D721Med (cell line): Measurements from ENCODE around the gene MYLK3.
"Not testable (repeated sequence)": the region's sequence is repeated elsewhere in the genome, so short reads cannot be mapped to it uniquely, and the experiment has no call there.

Source experiments
- DNase-seq: peaks from one replicate; pipeline ENCODE4 v3.0.0; 2011; ENCODE audit warnings: low spot score; ENCODE audit not compliant: insufficient read length
- FAIRE-seq: peaks from 2 replicates; lab custom pipeline; 2011; peaks lifted over from hg19 to GRCh38; lab: Jason Lieb, UNC
- CTCF ChIP-seq: IDR thresholded peaks from 2 replicates; pipeline ENCODE4 v1.5.1; 2012; ENCODE audit warnings: mild to moderate bottlenecking, control low read depth; ENCODE audit not compliant: insufficient read depth; ENCODE audit errors: missing control alignments

The MYLK3 gene

GRCh38 chr16:46788891-46789474, 40.8 kb upstream of the MYLK3 start:
- FAIRE-seq: no peak
- no peak for TF ChIP-seq CTCF
- DNase-seq: no peak

GRCh38 chr16:46787909-46788308, 39.8 kb upstream of the MYLK3 start:
- no peak for FAIRE-seq

DNA sequence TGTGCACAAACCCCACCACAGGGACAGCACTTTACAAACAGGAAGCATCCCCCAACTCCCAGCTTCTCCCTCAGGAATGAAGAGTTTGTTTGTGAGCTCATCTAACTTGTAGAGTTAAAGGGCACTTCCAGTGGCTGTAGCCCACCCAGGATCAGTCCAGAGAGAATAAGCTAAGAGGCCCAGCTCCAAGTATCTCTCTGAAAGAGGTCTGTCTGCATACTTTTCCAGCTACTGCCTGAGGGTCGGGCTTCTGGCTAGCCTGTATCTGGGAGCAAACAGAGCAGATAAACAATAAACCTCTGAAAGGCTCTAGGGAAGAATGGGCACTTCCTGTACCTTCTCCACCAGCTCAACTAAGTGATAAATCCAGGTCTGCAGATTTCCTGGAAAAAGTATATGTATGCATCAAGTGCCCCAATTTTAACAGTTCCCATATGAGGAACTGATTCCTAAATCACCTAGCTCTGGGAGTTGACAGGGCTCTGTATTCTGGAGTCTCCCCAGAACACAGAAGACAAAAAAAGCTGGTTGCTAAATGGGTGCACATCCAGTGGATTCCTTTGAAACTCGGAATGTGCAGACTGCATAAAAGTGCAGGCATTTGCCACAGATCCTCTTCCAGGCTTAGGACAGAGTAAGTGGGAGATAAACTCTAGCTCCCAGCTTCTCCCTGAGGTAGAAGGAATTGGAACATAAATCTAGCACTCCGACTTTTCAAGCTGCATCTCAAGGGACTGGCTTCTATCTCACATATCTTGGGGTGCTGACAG, 37.1 kb upstream of the MYLK3 start:
- TF ChIP-seq CTCF: no peak
- FAIRE-seq (no peak), DNase-seq (no peak)

More at GRCh38 chr16:46787909-46788308, 39.8 kb upstream of the MYLK3 start:
- TF ChIP-seq CTCF: no peak
- no peak for DNase-seq

DNA sequence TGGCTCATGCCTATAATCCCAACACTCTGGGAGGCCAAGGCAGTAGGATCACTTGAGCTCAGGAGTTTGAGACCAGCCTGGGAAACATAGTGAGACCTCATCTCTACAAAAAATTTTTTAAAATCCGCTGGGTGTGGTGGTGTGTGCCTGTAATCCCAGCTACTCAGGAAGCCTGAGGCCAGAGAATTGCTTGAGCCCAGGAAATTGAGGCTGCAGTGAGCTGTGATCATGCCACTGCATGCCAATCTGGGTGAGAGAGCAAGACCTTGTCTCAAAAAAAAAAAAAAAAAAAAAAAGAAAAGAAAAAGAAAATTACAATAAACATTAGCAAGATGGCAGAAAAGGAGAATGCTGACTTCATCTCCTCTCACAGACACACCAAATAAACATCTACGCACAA, 36.4 kb upstream of the MYLK3 start:
- DNase-seq, FAIRE-seq: not testable (repeated sequence)

- DNase-seq (no peak), FAIRE-seq (no peak)
- TF ChIP-seq CTCF: no peak
Measured at GRCh38 chr16:46783800-46784199, 35.7 kb upstream of the MYLK3 start.

- no peak for TF ChIP-seq CTCF
- FAIRE-seq: no peak
Measured at GRCh38 chr16:46782320-46782719, 34.2 kb upstream of the MYLK3 start.

GRCh38 chr16:46777804-46778203, 29.7 kb upstream of the MYLK3 start:
- FAIRE-seq (no peak), DNase-seq (no peak)
- no peak for TF ChIP-seq CTCF

More at GRCh38 chr16:46782320-46782719, 34.2 kb upstream of the MYLK3 start:
- DNase-seq: no peak
